ENCODE results near the gene RNF224.

Gene RNF224

GRCh38 chr9:137229903-137230704 lies 2.8 kb downstream of the RNF224 start:
- H3K27ac ChIP-seq (ENCODE audit: low read depth, low read length, severe bottlenecking): no peak overlapping the region
- H3K4me1 ChIP-seq (ENCODE audit: control insufficient read depth, insufficient read depth, low read length, poor library complexity, severe bottlenecking): peaks cover 4% of the 10 kb centered on the region
- WGBS, 2 experiments (ENCODE audit: insufficient coverage in 2 of 2): 82 to 87% methylated on average over 13 to 27 of the region's 31 CpGs
- no peaks in the 10 kb centered on the region for H3K9me3 ChIP-seq (ENCODE audit: control insufficient read depth, low read length)
- no peak overlapping the region for H3K4me3 ChIP-seq (ENCODE audit: extremely low read depth, insufficient read depth, low read length, poor library complexity, severe bottlenecking)
- no peaks in the 10 kb centered on the region for H3K36me3 ChIP-seq (ENCODE audit: control insufficient read depth, insufficient read depth, low read length)

DNA sequence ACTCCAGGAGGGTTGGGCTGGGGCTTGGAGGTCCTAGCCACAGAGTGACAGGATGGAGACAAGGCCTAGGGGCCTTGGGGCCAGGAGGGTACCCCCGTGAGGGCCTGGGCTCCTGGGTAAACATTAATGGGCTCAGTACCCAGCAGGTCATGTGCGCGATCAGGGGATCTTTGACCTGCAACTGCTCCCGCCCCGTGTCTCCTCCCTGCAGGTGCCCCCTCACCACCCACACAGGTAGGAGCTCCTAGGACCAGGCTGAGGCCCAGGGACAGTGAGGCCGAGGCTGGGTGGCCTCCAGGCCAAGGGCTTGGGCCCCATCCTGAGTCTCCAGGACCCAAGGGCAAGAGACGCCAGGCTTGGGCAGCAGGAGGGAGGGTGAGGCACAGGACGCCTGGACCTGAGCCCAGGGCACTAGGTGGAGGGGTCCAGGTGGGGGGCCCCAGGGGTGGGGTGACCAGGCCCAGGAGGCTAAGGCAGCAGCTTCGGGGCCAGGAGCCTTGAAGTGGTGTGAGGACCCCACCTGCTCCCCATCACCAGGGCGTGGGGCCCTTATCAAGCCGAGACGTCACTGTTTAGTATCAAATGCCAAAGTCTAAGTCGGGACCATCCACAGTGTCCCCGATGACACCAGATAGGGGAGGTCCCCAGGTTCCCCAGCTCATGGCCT lies 3.5 kb downstream of the RNF224 start, which contains the start of gene SLC34A3:
SLC34A3 (plus strand) TSS at position 197 of the 667 bp plus-strand sequence. CDS start 802 bp downstream, outside the sequence.
- no peak within 1 kb of the TSS for H3K27ac ChIP-seq (ENCODE audit: low read depth, low read length, severe bottlenecking)
- 89 to 92% methylated on average over 10 to 14 of the region's 14 CpGs for WGBS, 2 experiments (ENCODE audit: insufficient coverage in 2 of 2)
- H3K36me3 ChIP-seq (ENCODE audit: control insufficient read depth, insufficient read depth, low read length): no peaks in the 10 kb centered on the region
- H3K4me3 ChIP-seq (ENCODE audit: extremely low read depth, insufficient read depth, low read length, poor library complexity, severe bottlenecking): no peak within 1 kb of the TSS
- no peaks in the 10 kb centered on the region for H3K9me3 ChIP-seq (ENCODE audit: control insufficient read depth, low read length)
- H3K4me1 ChIP-seq (ENCODE audit: control insufficient read depth, insufficient read depth, low read length, poor library complexity, severe bottlenecking): peaks cover 4% of the 10 kb centered on the region

DNA sequence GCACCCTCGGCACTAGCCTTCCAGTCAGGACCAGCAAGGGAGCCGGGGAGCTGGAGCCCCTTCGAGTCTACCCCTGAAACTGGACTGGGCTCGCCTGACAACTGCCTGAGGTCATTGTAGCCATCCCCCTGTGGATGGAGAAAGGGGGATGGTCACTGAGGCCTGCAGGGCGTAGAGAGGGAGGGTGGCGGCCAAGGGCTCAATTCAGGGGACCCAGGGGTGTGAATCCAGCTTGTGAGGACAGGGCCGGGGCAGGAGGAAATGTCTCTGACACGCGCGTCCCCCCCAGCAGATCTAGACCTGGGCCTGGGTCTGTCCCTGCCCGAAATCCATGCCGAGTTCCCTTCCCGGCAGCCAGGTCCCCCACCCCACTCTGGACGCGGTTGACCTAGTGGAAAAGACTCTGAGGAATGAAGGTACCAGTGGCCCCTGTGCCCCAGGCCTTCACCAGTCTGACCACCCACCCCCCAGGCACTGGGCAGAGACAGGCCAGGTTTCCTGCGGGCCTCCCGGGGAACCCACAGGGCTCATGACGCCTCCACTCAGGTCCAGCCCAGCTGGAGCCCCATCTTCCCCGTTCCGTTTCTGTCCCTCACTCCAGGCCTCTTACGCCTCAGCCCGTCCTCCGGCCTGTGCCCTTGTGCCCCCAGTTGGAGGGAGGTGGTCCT lies 4.2 kb downstream of the RNF224 start:
- Histone ChIP-seq H3K9me3 (ENCODE audit: control insufficient read depth, low read length) (no peaks in the 10 kb centered on the region), H3K4me3 (ENCODE audit: extremely low read depth, insufficient read depth, low read length, poor library complexity, severe bottlenecking) (no peak overlapping the region), H3K36me3 (ENCODE audit: control insufficient read depth, insufficient read depth, low read length) (no peaks in the 10 kb centered on the region), H3K4me1 (ENCODE audit: control insufficient read depth, insufficient read depth, low read length, poor library complexity, severe bottlenecking) (peaks cover 4% of the 10 kb centered on the region), H3K27ac (ENCODE audit: low read depth, low read length, severe bottlenecking) (no peak overlapping the region)
- 93% methylated on average over 20 to 21 of the region's 23 CpGs for WGBS, 2 experiments (ENCODE audit: insufficient coverage in 2 of 2)

DNA sequence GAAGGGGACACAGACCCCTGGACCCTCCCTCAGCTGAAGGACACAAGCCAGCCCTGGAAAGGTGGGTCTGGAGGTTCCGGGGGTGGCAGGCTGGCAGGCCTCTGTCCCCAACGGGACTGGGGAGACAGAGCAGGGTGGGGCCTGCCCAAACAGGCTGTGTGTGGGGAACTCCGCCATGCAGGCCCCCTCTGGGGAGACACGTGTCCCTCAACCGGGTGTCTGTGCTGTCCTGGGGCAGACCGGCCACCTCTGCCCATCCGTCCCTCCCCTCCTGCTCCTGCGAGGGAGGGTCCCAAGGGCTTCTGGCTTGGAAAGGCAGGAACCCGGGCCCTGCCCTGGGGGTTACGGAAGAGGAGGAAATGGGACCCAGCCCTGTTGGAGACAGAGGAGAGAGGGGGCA lies 4.8 kb downstream of the RNF224 start:
- Histone ChIP-seq H3K9me3 (ENCODE audit: control insufficient read depth, low read length) (no peaks in the 10 kb centered on the region), H3K4me3 (ENCODE audit: extremely low read depth, insufficient read depth, low read length, poor library complexity, severe bottlenecking) (no peak overlapping the region), H3K36me3 (ENCODE audit: control insufficient read depth, insufficient read depth, low read length) (no peaks in the 10 kb centered on the region), H3K27ac (ENCODE audit: low read depth, low read length, severe bottlenecking) (no peak overlapping the region), H3K4me1 (ENCODE audit: control insufficient read depth, insufficient read depth, low read length, poor library complexity, severe bottlenecking) (peaks cover 9% of the 10 kb centered on the region)
- WGBS, 2 experiments (ENCODE audit: insufficient coverage in 2 of 2): 89 to 94% methylated on average over 7 to 9 of the region's 10 CpGs

- H3K9me3 ChIP-seq (ENCODE audit: control insufficient read depth, low read length): no peaks in the 10 kb centered on the region
- H3K4me1 ChIP-seq (ENCODE audit: control insufficient read depth, insufficient read depth, low read length, poor library complexity, severe bottlenecking): peaks cover 9% of the 10 kb centered on the region
- H3K4me3 ChIP-seq (ENCODE audit: extremely low read depth, insufficient read depth, low read length, poor library complexity, severe bottlenecking): no peak overlapping the region
- no peaks in the 10 kb centered on the region for H3K36me3 ChIP-seq (ENCODE audit: control insufficient read depth, insufficient read depth, low read length)
- H3K27ac ChIP-seq (ENCODE audit: low read depth, low read length, severe bottlenecking): no peak overlapping the region
- WGBS, 2 experiments (ENCODE audit: insufficient coverage in 2 of 2): 90 to 92% methylated on average over 24 of the region's 24 CpGs
Measured at GRCh38 chr9:137232510-137232909, 5.2 kb downstream of the RNF224 start.

- H3K4me3 ChIP-seq (ENCODE audit: extremely low read depth, insufficient read depth, low read length, poor library complexity, severe bottlenecking): no peak overlapping the region
- peaks cover 9% of the 10 kb centered on the region for H3K4me1 ChIP-seq (ENCODE audit: control insufficient read depth, insufficient read depth, low read length, poor library complexity, severe bottlenecking)
- H3K36me3 ChIP-seq (ENCODE audit: control insufficient read depth, insufficient read depth, low read length): no peaks in the 10 kb centered on the region
- H3K27ac ChIP-seq (ENCODE audit: low read depth, low read length, severe bottlenecking): no peak overlapping the region
- no peaks in the 10 kb centered on the region for H3K9me3 ChIP-seq (ENCODE audit: control insufficient read depth, low read length)
- WGBS, 2 experiments (ENCODE audit: insufficient coverage in 2 of 2): 94% methylated on average over 25 to 35 of the region's 40 CpGs
Measured at GRCh38 chr9:137233143-137233980, 6.1 kb downstream of the RNF224 start.

- WGBS, 2 experiments (ENCODE audit: insufficient coverage in 2 of 2): 89 to 92% methylated on average over 11 to 38 of the region's 40 CpGs
- Histone ChIP-seq H3K27ac (ENCODE audit: low read depth, low read length, severe bottlenecking) (no peak overlapping the region), H3K9me3 (ENCODE audit: control insufficient read depth, low read length) (no peaks in the 10 kb centered on the region), H3K4me3 (ENCODE audit: extremely low read depth, insufficient read depth, low read length, poor library complexity, severe bottlenecking) (no peak overlapping the region), H3K4me1 (ENCODE audit: control insufficient read depth, insufficient read depth, low read length, poor library complexity, severe bottlenecking) (peaks cover 9% of the 10 kb centered on the region), H3K36me3 (ENCODE audit: control insufficient read depth, insufficient read depth, low read length) (no peaks in the 10 kb centered on the region)
Measured at GRCh38 chr9:137234055-137234697, 6.9 kb downstream of the RNF224 start.

DNA sequence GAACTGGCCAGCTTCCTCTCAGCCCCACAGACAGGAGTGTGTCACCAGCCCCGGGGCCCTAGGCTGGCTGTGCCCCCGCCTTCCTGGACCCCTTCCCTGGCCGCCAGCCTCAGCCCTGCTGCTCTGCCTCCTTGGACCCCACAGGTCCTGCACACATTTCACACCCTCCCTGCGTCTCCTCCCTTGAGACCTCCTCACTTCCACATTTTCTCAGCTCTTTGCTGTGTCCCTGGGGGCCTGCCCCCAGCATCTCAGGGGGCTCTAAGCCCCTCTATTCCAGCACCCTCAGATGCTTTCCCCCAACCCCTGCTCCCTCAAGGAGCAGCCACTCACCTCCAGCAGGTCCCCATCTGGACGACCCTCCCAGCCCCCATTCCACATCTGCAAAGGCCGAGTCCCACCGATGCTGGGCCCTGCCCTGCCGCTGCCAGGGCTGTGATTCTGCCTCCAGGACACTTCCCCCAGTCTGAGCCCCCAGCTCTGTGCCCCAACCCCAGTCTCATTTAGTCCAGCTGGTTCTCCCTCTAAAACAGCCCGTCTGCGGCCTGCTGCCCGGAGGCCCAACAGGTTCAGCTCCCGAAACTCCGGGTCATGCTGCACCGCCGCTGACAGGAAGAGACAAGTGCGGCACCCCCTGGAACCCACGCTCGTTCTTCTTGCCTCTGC lies 7.6 kb downstream of the RNF224 start:
- WGBS, 2 experiments (ENCODE audit: insufficient coverage in 2 of 2): 83 to 87% methylated on average over 13 to 16 of the region's 18 CpGs

DNA sequence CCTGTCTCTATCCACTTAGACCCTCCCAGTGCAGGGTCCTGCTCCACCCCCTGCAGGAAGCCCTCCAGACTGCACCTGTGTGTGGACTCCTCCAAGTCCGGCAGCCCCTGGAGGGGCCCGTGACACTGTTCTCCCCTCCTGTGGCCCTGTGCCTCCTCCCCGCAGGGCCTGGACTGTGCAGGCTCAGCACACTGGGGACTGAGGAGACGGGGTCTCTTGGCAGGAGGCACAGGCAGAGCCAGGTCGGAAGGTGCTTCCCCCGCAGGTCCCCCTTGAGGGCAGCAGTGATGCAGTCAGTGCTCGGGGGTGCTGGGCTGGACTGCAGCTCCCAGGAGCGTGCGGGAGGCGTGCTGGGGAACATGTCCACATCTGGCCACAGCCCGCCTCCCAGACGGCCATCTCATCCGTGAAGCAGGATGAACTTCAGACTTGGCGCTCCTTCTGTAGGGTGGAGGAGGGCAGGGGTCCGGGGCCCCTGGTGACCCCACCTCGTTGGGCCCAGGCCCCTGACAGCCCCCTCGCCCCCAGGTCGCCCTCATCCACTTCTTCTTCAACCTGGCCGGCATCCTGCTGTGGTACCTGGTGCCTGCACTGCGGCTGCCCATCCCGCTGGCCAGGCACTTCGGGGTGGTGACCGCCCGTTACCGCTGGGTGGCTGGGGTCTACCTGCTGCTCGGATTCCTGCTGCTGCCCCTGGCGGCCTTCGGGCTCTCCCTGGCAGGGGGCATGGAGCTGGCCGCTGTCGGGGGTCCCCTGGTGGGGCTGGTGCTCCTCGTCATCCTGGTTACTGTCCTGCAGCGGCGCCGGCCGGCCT lies 8.3 kb downstream of the RNF224 start:
- H3K36me3 ChIP-seq (ENCODE audit: control insufficient read depth, insufficient read depth, low read length): no peaks in the 10 kb centered on the region
- H3K27ac ChIP-seq (ENCODE audit: low read depth, low read length, severe bottlenecking): no peak overlapping the region
- H3K4me3 ChIP-seq (ENCODE audit: extremely low read depth, insufficient read depth, low read length, poor library complexity, severe bottlenecking): no peak overlapping the region
- H3K4me1 ChIP-seq (ENCODE audit: control insufficient read depth, insufficient read depth, low read length, poor library complexity, severe bottlenecking): peaks cover 5% of the 10 kb centered on the region
- WGBS, 2 experiments (ENCODE audit: insufficient coverage in 2 of 2): 84 to 88% methylated on average over 31 to 32 of the region's 35 CpGs
- H3K9me3 ChIP-seq (ENCODE audit: control insufficient read depth, low read length): no peaks in the 10 kb centered on the region

More for the DNA sequence above, 7.6 kb downstream of the RNF224 start:
- no peak overlapping the region for H3K27ac ChIP-seq (ENCODE audit: low read depth, low read length, severe bottlenecking)
- no peaks in the 10 kb centered on the region for H3K9me3 ChIP-seq (ENCODE audit: control insufficient read depth, low read length)
- H3K4me1 ChIP-seq (ENCODE audit: control insufficient read depth, insufficient read depth, low read length, poor library complexity, severe bottlenecking): peaks cover 6% of the 10 kb centered on the region
- H3K36me3 ChIP-seq (ENCODE audit: control insufficient read depth, insufficient read depth, low read length): no peaks in the 10 kb centered on the region
- H3K4me3 ChIP-seq (ENCODE audit: extremely low read depth, insufficient read depth, low read length, poor library complexity, severe bottlenecking): no peak overlapping the region
